HG03558 (cell line): ENCODE measurements around the gene PMEL.

Source experiments
- ATAC-seq: cut with Tn5 transposase; IDR thresholded peaks from one replicate; pipeline ENCODE4 v1.9.1; 2021; ENCODE audit warnings: moderate number of reproducible peaks; ENCODE audit not compliant: unreplicated experiment; ENCODE audit errors: extremely low read depth

PMEL gene

DNA sequence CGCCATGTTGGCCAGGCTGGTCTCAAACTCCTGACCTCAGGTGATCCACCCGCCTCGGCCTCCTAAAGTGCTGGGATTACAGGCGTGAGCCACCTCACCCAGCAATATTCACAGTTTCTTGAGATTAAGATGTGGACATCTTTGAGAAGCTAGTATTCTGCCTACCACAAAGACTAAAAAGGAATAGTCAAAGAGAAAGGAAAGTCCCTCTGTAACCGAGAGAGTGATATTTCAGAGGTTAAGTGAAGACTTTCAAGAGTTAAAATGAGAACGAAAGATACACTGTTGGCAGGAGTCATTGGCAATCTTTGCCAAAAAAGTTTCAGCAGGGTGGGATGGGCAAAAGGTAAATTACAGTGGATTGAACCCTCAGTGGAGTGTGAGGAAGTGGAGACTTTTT is 19.3 kb downstream of the PMEL start:
- no peak for ATAC-seq

DNA sequence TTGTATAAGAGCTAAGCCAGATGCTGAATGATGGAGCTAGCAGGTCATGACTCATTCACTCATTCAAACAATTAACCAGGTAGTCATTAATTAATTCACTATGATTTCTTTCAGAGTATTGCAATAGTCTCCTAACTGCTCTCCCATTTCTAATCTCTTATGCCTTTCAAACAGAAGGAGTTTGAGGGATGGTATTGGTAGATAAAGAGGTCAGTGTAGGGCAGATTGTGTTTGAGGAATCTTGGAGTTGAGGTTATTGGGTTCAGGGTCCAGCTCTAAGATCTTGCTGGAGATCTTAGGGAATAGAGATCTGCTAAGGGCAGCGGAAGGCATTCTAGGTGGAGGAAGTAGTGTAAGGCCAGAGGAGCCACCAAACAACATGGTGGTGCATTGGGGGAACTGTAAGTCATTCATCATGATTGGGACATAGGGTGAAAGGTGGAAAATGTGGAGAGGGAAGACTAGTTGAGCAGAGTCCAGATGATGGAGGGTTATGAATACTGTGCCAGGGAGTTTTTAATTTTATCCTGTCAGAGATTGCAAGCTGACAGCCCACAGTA is 23.2 kb downstream of the PMEL start:
- ATAC-seq, result no peak

DNA sequence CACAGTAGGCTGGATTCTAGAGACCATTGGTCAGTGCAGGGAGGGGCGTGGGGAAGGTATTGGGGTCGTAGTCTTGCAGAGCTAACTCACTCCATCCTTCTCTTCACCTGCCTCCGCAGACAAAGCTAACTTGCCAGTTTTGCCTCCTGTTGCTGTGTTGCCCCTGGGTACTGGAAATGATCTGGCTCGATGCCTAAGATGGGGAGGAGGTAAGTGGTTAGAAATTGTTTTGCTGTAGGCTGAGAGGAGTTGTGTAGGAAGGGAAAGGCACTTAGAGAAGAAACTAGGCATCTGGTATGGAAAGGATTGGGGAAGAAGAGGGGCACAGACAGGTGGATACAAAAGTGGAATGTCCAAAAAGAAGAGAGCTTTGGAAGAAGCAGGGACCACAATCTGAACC is 23.8 kb downstream of the PMEL start:
- no peak for ATAC-seq

DNA sequence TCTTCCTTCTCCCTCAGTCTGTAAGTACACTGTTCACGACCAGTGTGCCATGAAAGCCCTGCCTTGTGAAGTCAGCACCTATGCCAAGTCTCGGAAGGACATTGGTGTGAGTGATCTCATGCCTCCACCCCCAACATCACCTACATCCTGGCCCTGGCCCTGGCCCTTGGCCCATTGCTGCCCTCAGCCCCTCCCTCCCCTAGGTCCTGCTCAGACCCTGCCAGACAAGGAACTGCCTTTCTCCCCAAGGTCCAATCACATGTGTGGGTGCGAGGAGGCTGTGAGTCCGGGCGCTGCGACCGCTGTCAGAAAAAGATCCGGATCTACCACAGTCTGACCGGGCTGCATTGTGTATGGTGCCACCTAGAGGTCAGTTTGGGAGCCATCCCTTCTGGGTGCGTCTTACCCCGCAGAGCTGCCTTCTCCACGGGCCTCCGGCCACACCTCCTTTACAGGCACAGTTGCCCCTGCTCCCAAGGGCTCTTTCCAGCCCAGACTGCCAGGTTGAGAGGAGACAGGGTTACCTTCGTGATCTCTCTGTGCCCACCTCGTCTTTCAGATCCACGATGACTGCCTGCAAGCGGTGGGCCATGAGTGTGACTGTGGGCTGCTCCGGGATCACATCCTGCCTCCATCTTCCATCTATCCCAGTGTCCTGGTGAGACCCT is 25.6 kb downstream of the PMEL start:
- no peak for ATAC-seq

DNA sequence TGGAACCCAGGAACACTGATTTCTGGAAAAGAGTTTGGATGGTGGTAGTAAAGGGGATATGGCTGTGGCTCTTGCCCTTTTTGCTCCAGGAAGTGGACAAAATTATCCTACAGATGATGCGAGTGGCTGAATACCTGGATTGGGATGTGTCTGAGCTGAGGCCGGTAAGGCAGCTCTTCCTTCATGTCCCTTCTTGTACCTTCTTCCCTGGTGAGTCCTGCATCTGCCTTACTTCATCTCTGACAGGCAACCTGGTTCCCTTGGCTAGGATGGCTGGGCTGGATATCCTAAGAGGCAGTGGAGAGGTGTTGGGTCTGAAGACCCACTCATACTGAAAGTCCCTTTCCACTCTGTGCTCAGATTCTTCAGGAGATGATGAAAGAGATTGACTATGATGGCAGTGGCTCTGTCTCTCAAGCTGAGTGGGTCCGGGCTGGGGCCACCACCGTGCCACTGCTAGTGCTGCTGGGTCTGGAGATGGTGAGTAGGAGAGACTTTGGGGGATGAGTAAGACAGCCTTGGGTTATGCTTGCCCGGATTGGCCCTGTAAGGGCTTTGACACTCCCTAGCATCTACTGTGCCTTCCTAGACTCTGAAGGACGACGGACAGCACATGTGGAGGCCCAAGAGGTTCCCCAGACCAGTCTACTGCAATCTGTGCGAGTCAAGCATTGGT is 26.9 kb downstream of the PMEL start:
- no peak for ATAC-seq

DNA sequence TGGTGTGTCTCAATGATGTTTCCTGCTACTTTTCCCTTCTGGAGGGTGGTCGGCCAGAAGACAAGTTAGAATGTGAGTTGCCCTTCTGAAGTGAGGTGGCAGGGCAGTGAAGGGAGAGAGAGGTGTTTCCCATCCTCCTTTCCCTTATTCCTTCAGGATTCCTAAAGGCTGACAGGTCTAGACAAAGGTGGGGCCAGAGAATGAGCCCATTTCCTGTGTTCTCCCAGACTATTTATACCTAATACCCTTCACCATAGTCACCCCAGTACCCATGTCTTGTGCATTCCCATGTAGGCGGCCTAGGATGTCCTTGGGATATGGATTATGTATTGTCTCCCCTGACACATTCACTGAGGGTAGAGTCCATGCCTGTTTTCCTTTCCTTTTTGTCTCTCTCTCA is 27.9 kb downstream of the PMEL start:
- ATAC-seq, result no peak

DNA sequence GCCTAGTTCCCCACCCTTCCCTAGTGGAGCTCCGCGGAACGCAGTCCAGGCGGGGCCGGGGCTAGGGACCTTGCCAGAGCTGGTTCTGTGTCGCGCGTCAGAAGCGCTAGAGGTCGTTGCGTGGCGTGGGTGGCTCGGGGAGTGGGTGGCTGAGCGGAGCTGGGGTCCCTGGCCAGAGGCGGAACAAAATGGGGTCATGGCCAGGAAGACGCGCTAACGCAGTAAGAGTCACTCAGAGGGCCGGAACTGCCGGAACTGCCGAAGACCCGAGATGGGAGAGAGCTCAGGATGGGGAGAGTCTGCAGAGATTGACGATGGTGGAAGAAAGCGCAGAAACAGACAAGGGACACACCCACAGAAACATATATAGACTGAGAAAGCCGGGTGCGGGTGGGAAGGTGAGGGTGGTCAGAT is 30.1 kb downstream of the PMEL start:
- no peak for ATAC-seq

DNA sequence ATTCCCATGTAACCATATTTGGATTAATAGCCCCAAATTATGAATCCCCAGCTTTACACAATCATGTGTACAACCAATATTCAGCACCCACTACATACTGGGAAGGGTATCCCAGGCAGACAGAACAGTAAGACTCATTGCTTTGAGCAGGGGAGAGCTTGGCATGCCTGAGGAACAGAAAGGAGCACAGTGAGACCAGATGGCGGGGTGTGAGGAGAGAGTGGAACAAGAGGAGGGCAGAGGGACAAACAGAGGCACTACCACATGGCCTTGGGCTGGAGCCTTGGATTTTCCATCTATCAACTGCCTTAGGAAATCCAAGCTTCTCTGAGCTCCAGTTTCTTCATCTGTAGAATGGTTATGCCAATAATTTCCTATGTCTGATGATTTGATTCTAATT is 31.1 kb downstream of the PMEL start:
- ATAC-seq, result no peak

DNA sequence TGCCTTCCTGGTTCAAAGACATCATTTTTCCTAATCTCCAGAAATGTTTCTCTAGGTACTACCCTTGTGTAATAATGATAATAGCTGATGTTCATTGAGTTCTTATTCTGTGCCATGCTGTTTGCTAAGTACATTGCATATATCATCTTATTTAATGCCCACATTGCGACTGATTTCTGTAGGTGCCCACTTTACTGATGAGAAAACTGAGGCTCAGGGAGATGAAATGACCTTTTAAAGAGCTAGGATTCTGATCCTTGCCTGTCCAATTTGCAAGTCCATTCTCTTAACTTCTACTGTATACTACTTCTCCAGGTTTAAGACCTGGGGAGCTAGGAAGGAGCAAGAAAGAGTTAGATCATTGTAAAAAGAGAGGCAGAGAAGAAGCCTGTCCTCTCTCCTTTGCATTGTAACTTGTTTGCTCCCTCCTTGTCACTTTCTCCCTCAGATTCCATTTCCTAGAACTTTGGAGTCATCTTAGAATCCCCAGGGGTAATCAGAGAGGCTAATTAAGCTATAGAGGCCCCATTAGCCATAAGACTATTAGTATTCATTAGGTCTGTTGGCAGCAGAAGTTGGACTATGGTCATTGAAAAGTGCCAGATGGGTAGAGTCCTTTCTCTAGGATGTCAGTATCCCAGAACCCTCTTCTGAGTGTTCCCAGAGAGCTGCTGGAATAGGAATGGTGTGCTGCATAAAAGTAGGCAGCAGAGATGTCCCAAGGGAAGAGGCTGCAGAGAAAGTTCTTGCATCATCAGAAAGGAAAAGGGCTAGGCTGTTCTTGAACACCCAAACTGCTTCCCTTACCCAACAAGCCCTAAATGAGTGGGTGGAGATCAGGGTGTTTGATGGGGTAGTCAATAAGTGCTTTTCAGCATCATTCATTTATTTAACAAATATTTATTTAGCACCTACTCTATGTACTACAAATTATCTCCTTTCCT is 31.8 kb downstream of the PMEL start:
- ATAC-seq, result no peak

DNA sequence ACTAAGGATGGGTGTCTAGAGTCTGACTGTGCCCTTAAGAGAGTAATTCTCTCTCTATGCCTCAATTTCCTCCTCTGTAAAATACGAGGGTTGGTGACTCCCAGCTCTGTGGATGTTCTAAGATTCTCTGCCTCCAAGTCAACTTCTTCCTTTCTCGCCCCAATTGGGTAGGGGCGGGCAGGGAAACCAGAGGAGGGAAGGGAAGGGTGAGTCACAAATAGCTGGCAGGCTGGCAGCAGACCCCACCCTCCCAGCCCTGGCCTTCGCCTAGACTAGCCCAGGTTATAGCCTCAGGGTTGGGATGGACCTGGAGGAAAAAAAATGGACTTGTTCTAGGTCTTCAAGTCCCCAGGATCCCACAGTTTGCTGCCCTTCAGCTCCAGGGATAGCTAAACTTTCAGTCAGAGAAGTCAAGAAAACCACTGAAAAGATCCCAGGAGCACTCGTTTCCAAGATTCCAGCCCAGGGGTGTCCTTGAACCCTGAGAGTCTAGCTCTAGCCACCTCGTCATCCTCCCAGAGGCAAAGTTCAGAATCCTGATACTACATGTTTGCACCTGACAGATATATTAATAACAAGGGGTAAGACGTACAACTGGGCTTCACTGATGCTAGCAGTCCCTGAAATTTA is 32.6 kb downstream of the PMEL start:
- no peak for ATAC-seq

DNA sequence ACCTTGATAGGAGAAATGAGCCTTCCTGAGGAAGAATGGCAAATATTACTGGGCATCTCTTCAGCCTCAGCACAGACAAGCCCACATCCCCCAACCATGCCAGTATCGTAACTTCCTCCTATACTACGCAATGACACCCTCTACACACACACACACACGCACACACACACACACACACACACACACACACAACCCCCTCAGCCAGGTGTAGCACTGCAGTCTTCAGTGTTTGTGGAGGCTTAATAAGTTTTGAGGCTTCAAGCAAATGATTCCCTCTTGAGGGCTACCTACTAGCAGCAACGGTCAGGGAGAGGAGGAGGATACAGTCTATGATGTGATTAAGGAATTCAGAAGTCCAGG is 33.3 kb downstream of the PMEL start:
- ATAC-seq, result no peak

DNA sequence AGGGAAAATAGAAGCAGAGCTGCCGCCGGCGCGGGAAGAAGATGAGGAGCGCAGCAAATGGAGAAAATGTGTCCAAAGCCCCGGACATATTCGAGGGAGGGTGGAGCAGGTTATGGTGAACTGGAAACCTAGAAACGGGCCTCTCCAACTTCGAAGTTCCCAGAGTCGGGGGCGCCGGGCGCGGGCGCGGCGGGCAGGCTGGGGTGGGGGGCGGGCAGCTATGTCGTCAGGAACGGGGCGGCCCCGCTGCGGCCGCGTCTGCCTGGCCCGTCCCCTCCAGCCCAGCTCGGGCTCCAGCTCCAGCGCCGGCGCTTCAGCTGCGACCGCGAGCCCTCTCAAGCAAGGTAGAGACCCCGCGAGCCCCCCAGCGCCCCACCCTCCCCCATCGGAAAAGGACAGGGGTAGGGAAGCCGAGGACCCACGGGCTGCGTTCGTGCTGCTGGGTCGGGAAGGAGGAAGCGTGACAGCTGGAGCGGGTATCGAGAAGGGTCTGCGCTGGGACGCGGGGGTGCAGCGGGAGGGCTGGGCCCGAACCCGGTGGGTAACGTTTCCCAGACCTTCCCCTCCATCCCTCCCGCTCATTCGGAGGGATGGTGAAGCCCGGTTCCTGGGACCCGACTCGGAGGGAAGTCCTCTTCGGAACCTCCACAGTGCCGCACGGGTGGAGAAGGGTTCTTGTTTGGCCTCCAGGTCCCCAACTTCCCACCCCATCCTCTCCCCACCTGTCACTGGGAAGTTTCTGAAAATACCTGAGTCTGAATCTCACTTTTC is 33.9 kb downstream of the PMEL start:
- no peak for ATAC-seq

DNA sequence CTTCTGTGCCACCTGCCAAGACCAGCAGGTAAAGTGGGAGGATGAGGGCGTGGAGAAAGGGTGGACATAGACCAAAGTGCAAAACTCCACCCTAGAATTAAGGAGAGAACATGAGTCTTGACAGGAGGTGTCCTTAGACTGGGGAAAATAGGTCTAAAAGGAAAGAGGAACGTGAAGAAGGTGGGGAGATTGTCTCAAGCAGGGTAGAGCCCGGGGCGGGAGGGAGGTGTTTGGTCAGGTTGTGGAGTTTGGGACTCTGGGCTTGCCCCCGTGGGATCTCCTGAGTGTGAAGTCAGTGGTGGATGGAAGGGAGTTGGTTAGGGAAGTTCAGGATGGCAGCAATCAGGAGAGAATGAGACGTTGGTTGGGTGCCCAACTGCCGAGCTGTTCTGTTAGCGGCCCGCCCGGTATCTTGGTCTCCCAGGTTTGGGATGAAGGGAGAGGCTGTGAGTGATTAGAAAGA is 34.5 kb downstream of the PMEL start:
- ATAC-seq, result no peak

DNA sequence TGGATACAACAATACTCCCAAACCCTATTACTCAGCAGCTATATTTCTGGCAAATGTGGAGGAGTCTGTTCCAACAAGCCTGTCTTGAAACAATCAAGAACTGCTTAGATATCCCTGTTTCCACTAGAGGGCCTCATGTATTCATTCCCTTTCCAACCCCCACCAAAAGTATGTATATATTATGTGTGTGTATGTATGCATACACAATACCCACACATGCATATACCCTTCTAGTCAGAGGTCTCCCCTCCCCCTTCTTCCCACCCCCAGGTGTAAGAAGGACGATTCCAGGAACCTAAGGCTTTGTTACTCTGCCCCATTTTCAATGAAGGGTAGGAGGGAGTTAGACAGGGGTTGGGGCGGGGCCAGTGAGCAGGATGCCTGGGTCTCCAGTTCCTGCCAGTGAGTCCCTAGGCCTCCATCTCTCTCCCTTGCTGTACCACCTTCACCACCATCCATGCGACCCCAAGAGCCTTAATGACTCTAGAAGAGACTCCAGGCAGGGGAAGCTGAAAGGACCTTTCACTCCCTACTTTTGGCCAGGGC is 35.0 kb downstream of the PMEL start, which contains the start of gene DGKA:
DGKA (plus strand) TSS at position 392 of the 546 bp plus-strand sequence. CDS start 5,342 bp downstream, outside the sequence.
- ATAC-seq, result no peak

DNA sequence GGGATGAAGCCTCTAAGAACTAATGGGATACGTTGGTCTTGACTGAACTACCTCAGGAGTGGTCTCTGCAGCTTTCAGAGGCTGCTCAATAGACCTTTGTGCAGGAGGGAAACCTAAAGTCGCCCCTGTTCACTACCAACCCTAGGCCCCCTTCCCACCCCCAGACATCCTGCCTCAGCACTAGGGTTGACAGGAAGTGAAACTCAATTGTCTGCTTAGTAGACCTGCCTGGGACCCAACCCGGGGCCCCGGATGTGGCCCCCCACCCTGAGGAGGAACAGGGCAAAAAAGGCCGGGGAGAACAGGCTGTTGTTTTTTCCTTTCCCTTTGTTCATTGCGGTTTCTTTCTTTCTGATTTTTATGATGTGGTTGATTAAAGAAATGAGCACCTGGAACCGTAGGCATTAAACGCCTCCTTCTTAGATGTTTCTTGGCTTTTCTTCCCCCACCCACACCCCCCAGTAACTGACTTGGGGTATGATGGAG is 36.5 kb downstream of the PMEL start:
- peak; percentile 27 for ATAC-seq

DNA sequence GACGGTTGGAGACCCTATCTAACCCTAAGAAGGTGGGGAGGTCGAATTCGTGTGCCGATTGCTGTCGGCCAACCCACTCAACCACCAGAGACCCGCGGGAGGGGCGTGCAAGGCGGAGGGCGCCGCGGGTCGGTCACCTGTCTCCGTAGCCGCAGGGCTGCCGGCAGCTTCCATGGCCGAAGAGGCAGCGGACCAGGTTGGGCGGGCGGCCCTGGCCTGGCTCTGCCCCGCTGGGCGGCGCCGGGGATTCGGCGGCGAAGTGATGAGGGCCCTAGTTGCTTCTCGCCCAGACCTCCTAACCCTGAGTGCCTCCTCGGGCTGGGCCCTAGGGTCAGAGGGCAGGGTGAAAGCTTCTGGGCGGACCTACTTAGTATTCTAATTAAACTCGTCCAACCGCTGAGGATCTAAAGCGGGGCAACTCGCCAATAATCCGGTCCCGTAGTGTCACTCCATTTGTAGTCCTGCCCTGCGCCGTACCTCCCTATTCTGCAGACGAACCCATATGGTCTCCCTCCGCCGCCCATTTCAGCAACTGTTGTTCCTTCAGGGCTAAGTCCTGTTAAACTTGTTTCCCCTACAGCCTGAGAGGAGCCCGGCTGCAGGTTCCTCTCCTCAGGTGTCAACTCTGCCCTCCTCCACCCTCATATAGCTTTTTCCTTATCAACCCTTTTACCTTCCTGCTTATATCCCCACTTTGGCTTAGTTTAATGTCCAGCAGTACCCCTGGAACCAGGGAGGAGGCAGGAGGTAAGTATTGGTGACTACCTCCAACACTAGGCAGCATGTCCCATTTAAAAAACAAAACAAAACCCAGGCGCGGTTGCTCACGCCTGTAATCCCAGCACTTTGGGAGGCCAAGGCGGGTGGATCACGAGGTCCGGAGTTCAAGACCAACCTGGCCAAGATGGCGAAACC is 38.0 kb downstream of the PMEL start, which contains the start of gene PYM1:
PYM1 (minus strand) TSS at position 307 of the 915 bp plus-strand sequence; CDS start at position 174, 133 bp downstream.
- peak; percentile 31 for ATAC-seq

DNA sequence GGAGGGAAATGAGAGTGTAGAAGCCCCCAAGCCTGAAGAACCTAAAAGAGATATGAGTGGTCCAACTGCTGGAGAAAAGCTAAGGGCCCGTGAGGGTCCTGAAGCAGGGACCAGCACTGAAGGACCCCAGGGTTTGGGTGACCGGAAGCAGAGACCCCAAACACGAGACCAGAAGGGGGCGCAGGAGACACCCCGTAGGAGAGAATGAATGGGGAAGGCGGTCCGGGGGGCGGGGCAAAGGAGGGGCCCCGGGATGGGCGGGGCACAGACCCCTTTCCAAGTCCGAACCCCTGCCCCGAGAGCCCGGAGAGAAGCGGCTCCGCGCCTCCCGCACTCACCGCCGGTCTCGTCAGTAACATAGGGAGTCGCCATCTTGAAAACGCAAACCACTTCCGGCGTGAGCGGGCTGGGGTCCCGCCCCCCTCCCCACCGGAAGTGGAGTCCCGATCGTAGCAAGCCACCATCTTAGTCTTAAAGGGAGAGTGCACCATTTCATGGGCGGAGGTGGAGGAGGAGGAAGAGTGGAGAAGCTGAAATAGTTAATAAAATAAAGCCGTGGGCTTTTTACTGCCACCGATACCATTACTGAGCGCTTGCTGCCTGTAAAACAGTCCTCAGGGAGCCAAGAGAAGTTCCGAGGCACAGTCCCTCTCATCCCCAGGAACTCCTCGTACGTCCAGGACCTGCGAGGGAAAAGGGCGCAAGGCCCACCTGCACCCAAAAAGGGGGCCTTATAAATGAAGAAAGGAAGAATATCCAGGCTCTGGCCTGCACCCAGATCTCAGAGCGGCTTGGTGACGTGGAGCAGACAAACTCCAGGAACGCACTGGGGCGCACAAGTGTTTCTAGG is 38.9 kb downstream of the PMEL start:
- ATAC-seq, result peak; percentile 23
